ENCODE measurements around the gene PRDM5.

- TF ChIP-seq CEBPB (IDR thresholded peaks at IDR 0.05): no peak
- TF ChIP-seq YY1 (IDR thresholded peaks at IDR 0.05; ENCODE audit: low read depth): no peak
- no peak for TF ChIP-seq EP300 (IDR thresholded peaks at IDR 0.05; ENCODE audit: borderline replicate concordance)
- no peak for TF ChIP-seq USF1 (IDR thresholded peaks at IDR 0.05)
- TF ChIP-seq TAF1 (IDR thresholded peaks at IDR 0.05; ENCODE audit: low read depth): no peak
- TF ChIP-seq MAX (IDR thresholded peaks at IDR 0.05): no peak
- no peak for TF ChIP-seq REST (IDR thresholded peaks at IDR 0.05; ENCODE audit: low read depth)
- TF ChIP-seq RAD21 (IDR thresholded peaks at IDR 0.05; ENCODE audit: low read depth): no peak
- no peak for TF ChIP-seq EGR1 (IDR thresholded peaks at IDR 0.05)
- TF ChIP-seq FOXM1 (IDR thresholded peaks at IDR 0.05; ENCODE audit: borderline replicate concordance, low read depth): no peak
- no peak for TF ChIP-seq ZBTB7A (IDR thresholded peaks at IDR 0.05; ENCODE audit: low read depth)
- no peak for TF ChIP-seq TCF12 (IDR thresholded peaks at IDR 0.05; ENCODE audit: low read depth)
- TF ChIP-seq TEAD4 (IDR thresholded peaks at IDR 0.05): no peak
These were observed 1.9 kb downstream of the PRDM5 start for GRCh38 chr4:120920666-120921065.
